ENCODE data around the gene PRTN3.

PRTN3 gene, protein sequence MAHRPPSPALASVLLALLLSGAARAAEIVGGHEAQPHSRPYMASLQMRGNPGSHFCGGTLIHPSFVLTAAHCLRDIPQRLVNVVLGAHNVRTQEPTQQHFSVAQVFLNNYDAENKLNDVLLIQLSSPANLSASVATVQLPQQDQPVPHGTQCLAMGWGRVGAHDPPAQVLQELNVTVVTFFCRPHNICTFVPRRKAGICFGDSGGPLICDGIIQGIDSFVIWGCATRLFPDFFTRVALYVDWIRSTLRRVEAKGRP

DNA sequence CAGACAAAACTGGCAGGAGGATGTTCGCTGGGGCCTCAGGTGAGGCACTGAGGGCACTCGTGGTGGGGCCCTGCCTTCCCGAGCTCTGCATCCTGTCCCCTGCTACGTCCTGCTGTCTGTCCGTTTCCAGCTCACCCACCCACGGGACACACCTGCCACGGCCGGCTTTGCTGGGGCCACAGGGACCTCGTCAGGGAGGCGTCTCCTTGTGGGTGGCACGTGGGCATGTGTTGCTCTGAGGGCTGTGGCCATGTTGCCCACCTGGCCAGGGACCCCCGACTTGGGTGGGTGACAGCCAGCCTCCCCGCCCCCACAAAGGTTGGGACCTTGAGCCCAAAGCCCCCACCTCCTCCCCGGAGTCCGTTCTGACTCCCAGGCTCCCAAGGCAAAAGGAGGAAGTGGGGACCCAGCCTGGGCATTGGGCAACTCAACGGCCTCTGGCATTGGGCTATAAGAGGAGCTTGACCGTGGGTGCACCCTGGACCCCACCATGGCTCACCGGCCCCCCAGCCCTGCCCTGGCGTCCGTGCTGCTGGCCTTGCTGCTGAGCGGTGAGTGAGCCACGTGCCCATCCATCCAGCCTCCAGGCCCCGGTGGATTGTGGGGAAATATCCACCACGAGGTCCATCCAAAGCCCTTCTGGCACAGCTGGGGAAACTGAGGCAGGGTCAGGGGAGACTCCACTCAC, at the start of gene PRTN3:
TSS of gene PRTN3 (plus strand) at position 481 of the 688 bp plus-strand sequence. CDS start at position 491, 10 bp downstream.
- DNase-seq, result peak in 1 of 2 donors; percentile 20

DNA sequence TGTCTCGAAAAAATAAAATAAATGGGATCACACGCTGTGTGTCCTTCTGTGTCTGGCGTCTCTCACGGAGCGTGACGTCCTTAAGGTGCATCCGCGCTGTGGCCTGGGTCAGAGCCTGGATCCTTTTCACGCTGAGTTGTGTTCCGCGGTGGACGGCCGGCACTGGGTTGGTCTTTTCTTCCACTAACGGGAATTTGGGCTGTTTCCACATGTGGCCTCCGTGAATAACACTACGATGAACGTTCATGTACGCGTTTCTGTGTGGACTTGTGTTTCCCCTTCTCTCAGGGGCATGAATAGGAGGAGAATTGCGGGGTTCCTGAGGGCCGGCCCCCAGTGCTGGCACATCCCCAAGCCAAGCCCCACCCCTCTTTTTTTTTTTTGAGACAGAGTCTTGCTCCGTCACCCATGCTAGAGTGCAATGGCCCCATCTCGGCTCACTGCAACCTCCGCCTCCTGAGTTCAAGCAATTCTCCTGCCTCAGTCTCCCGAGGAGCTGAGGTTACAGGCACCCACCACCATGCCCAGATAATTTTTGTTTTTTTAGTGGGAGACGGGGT, 49.7 kb upstream of the PRTN3 start:
- no peak for DNase-seq

DNA sequence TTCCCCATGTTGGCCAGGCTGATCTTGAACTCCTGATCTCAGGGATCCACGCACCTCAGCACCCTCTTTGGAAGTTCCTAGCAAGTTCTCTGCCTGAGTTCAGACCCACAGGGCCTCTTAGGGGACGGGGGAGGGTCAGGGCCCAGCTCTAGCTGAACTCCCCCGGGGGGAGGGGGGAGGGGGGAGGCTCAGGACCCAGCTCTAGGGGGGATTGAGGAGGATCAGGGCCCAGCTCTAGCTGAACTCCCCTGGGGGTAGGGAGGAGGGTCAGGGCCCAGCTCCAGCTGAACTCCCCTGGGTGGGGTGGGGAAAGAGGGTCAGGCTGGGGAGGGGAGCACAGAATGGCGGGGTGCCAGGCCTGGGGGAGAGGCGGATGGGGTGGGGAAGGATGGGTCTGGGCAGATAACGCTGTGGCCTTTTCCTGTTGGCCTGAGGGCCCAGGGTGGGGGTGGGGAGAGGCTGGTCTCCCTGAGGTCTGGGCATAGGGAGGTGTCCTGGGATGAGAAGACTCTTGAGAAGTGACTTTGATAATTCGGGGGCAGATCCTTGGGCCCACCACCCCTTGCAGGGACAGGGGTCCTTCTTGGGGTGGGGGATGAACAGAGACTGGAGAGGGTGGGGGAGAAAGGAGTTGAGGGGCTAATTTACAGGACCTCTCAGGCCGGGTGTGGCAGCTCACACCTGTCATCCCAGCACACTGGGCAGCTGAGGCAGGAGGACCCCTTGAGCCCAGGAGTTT, 49.1 kb upstream of the PRTN3 start:
- DNase-seq, result no peak

DNA sequence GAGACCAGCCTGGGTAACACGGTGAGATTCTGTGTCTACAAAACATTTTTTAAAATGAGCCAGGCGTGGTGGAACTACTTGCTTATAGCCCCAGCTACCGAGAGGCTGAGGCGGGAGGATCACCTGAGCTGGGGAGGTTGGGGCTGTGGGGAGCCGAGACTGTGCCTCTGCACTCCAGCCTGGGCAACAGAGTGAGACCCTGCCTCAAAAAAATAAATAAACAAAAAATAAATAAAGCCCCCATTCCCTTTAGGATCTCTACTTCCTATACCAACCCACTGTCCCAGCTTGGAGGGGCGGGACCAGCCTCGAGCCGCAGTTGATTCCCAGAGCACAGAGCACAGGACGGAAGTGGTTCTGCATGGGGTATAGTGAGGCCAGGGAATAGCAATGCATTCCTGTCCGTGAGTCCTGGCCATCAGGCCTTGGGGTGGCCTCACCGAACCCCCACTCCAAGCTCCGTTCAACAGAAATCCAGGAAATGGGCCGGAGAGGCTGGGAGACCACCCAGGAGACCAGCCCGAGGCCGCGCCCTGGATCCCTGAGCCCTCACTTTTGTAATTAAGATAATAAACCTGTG, 48.4 kb upstream of the PRTN3 start:
- DNase-seq, result no peak

DNA sequence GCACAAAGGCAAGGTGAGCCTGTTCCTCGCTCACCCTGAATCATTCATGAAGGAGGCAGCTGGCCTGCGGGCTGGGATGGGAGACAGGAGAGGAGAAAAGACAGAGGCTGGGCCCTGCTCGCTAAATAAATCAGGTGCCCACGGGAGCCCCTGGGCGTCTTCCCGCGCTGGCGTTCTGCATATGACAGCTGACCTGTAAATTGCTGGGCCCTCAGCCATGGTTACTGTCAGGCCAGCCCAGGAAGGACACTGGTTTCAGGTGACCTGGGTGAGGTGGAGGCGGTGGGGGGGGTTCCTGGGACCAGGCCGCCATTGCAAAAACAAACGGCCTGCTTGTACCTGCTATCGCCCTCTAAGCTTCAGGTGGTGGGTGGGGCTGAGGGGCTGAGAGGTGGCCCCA, 47.0 kb upstream of the PRTN3 start:
- no peak for DNase-seq

DNA sequence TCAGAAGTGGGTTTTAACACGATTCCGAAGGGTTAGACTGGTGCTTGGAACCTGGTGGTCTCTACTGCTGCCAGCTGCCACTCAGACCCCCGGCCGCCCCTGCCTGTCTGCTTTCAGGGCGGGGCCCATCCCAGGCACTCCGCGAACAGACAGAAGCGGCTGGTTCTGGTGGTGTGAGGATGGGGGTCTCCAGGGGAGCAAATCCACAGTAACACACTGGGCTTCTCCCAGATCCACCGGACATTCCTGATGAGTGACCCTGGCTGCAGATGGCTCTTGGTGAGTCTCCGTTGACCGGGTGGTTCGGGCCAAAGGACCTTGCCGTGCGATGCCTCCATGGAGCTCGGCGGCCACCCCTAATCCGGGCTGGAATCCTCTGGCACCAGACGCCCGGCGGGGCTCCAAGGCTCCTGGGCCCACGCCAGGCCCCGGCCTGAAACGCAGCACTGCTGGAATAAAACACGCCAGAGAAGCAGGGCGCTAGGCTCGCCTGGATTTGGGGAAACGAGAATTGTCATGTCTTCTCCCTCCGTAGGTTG, 45.7 kb upstream of the PRTN3 start:
- no peak for DNase-seq

DNA sequence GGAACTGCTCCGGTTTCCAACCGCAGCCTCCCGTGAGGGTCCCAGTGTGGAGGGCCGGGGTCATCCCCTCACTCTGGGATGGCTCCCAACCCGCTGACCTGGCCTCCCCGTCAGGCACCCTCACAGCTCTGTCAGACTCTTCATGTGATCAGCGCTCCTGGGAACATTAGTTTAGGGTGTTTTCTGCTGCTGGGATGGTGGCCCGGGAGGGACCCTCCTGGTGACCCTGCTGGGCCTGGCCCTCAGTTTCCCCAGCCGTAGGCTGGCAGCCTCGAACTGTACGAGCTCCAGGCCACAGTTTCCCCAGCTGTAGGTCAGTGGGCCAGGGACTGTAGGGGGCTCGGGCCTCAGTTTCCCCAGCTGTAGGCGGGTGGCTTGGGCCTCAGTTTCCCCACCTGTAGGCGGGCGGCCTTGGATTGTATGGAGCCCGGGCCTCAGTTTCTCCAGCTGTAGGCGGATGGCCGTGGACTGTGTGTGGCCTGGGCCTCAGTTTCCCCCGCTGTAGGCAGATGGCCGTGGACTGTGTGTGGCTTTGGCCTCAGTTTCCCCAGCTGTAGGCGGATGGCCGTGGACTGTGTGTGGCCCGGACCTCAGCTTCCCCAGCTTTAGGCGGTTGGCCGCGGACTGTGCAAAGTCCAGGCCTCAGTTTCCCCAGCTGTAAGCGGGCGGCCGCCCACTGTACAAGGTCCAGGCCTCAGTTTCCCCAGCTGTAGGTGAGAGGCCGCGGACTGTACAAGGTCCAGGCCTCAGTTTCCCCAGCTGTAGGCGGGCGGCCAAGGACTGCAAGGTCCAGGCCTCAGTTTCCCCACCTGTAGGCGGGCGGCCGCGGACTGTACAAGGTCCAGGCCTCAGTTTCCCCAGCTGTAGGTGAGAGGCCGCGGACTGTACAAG, 44.9 kb upstream of the PRTN3 start:
- DNase-seq, result no peak

DNA sequence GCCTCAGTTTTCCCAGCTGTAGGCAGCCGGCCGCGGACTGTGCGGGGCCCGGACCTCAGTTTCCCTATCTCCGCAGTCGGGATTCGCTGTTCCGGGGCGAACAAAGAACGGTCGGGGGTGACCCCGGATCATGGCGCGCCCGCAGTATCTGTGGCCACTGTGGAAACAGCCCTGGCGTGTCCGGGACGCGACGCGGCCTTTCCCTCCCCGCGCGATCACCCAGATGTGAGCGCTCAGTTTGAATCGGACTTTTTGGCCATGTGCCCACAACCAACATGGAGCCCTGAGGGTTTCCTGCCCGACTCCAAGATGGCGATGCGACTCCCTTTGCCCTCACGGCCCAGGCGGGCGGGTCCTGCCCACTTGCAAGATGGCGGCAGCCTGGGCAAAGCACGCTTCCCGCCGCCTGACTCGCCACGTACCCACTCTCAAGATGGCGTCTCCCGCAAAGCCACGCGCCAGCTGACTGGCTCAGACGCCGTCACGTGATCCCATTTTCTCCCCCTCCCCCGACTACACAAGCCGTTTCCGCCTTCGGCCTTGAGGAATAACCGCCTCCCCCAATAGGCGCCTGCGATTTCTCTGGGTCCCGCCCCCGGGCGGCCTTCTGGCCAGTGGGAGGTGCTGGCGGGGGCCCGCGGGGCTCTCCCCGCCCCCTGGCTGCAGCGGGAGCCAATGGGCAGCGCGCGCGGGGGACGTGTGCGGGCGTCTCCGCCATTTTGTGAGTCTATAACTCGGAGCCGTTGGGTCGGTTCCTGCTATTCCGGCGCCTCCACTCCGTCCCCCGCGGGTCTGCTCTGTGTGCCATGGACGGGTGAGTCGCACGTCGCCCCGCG, 43.9 kb upstream of the PRTN3 start, which contains the start of gene PTBP1:
TSS of gene PTBP1 (plus strand) at position 761 of the 836 bp plus-strand sequence. CDS start at position 807, 46 bp downstream.
- DNase-seq, result peak; percentile 100

DNA sequence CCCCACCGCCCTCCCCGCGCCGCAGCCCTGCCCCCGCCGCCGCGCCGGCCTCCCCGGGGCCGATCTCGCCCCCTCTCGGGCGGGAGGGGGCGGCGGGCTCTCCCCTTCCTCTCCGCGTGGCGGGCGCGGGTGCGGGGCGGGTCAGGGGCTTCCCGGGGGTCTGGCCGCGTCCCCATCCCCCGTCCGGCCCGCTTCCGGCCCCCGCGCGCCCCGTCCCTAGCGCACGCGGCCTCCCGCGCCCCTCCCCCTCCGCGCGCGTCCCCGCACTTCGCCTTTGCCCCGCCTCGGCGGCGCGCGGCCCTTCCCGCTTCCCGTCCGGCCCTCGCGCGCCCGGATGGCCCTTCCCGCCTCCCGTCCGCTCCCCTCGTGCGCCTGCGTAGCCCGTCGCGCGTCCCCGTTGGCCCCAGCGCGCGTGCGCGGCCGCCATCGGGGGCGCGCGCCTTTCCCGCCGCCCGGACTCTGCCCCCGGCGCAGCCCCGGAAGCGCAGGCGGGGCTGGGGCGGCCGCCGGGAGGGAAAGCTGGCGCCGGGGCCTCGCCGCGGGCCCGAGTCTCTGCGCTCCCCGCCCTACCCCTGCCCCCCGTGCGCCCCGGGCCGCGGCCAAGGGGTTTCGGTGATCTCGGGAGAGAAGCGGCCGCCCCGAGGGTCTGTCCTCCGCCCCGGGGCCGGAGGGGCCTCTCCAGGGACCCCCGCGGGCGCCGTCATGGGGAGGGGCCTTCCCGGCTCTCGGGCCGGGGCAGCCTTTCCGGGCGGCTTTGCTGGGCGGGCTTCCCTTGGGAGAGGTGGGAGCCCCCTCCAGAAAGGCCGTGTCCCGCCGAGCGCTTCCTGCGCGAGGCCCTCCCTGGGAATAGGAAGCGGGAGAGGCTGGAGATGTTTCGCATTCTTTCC, 43.0 kb upstream of the PRTN3 start:
- peak; percentile 88 to 93 for DNase-seq

DNA sequence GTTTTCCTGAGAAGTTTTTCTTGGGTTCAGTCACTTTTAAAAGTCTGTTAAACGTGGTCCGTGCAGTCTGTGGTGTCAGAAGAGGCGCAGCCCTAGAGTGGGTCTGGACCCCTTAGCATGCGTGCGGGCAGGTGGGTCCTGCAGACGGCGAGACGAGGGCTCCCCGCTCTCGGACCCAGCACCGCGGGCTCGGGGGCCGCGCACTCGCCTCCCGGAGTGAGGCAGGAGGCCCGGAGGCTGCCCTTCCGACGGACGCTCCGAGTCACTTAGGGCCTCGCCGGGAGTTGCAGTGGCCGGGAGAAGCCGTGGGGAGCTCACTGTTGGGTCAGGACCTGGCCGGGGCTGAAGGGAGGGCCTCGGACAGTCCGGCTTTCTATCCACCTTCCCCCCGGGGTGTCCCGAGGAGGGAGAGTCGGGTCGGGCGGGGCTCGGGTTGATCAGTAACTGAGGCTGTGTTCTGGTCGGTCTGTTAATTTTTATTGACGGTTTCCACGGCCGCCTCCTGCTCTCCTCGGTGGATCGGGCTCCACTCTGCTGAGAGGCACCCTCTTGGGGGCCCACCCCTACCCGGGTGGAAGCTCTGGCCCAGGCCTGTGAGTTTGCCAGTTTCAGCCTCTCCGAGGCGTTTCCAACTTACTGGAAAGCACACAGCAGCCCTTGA, 42.3 kb upstream of the PRTN3 start:
- DNase-seq, result peak in 1 of 2 donors; percentile 25

DNA sequence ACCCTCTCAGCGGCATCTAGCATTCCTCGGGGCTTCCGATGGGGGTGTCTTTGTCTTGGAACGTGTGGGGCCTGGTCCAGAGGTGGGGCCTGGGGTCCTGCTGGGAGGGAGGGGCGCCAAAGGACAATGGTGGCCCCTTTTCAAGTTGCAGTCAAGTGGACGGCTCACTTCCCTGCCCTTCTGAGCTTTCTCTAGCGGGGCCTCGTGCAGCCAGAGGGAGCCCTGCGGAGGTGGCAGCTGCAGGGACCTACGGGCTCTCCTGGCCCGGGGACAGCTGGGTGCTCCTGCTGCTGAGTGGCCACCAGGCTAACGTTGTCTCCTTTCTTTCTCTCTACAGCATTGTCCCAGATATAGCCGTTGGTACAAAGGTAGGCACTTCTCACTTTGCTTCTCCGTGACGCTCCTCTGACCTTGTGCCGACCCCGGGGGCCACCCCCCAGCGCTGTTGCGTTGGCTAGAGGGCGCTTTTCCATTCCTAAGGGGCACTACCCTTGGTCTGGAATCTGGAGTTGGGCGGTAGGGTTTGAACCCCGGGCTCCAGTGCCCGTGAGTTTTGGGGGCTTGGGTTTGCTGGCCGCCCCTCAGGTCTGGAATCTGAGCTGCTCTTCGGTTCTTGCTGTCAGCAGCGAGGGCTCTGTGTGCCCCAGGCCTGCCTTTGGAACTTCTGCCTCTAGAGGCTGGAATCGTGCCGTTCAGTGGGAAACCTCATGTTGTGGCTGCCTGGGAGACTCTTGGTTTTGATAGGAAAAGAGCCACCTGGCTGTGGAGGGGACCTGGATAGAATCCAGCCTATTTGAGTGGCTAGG, 41.5 kb upstream of the PRTN3 start:
- peak in 1 of 2 donors; percentile 30 for DNase-seq

DNA sequence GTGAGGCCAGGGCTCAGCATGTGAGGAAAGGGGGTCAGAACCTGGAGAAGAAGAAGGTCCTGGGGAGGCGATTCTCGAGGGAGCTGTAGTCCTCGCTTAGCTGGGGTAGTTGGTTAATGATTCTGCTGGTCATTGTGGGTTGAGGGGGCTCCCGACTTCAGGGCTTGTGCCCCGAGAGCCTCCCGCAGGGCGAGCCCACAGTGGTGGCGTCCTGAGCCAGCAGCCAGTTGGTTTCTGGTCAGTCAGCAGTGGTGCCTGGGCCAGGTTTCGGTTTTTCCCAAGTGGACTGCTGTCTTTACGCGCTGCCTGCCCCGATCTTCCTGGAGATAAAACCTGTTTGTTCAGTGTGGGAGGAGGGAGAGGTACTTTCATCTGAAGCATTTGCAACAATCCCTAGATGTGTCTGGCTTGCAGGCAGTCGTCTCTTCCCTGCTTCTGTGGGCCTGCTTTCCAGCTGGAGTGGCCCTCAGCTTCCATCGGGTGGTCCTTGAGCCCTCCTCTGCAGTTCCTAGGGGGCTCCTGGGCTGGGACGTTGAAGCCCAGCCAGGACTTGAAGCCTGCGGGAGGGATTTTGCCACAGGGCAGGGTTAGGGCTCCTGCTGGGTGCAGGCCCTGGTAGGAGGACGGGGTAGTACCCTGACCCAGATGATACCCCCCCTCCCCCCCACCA, 40.3 kb upstream of the PRTN3 start:
- no peak for DNase-seq

DNA sequence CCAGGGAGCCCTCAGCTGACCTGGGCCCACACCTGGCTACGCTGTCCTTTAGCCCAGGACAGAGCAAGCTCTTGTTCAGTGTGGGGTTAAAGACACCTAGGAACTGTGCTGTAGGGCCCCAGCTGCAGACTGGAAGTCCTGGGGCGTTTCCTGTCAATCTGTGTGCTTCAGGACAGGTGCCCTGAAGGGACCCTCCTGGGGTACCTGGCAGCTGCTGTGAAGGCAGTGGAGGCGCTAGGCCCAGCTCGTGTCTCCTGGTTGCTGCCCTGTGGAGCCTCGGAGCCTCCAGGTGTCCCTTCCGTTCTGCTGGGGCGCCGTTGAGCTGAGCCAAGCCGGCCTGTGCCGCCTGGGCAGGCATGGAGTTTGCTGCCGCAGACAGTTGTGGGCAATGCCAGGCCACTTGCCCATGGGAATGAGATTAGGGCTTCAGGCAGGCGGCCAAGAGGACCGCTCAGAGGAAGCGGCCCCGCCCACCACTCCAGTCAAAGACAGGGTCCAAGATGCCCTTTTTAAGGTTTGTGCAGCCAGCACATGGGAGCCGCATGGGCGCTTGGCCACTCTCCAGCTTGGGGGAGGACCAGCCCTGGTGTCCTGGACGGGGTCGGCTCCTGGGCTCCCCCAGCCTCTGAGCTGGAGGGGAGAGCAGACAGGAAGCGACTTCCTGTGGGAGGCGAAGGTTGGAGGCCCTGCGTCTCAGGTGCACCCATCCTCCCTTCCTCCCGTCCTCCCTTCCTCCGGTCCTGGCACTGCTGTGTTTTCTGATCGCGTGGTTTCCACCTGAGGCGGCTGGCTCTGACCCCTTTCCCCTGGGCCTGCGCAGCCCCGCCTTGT, 39.6 kb upstream of the PRTN3 start:
- DNase-seq, result peak in 1 of 2 donors; percentile 37

DNA sequence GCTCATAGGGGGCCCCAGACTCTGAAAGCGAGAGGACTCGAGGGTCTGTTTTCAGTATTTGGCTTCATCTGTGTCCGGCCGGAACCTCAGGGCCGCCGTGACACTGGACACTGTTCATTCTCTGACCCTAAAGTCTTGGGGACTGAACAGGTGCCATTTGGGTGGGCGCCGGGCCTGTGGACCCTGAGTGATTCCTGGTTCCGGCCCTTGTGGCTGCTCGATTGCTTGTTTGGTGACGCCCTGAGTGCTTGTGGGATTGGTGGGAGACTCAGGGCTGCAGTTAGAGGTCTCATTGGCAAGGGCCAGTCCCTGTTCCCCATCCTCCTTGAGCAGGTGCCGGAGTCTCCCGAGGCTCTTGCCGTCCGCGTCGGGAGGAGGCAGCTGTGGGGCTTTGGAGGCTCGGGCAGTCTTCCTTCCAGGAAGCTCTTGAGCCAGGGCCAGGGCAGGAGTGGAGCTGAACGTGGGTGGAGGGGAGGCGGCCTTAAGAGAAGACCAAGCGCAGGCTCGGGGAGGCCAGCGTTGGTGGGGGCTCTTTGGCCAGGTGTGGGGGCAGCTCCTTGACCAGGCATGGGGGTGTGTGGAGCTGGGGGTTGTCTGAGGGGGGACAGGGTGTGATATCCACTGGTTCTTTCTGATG, 38.8 kb upstream of the PRTN3 start:
- DNase-seq, result no peak

DNA sequence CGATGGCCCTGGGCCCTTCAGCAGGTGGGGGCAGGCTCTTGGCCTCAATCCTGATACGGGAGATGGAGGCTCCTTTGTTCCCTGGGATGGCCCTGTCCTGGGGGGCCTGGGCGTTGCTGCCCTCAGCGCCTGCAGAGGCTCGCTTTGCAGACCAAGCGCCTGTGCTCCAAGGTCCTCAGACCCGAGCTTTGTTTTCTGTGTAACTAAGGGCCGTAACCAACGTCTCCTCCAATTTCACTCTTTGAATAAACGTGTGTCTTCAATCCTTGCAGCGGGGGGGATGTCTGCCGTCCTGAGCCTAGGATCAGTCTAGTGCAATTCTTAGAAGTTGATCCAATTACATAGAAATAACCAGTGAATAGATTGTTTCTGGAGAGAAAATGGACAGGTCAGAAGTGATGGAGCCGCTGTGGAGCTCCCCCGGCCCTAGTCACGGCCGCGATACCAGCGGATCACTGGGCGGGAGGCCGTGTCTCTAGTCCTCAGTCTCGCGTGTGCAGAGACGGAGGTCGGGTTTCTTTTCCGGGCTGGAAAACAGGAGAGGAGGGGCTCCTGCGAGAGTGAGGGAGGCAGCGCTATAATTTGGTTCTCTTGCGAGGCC, 38.2 kb upstream of the PRTN3 start:
- no peak for DNase-seq

DNA sequence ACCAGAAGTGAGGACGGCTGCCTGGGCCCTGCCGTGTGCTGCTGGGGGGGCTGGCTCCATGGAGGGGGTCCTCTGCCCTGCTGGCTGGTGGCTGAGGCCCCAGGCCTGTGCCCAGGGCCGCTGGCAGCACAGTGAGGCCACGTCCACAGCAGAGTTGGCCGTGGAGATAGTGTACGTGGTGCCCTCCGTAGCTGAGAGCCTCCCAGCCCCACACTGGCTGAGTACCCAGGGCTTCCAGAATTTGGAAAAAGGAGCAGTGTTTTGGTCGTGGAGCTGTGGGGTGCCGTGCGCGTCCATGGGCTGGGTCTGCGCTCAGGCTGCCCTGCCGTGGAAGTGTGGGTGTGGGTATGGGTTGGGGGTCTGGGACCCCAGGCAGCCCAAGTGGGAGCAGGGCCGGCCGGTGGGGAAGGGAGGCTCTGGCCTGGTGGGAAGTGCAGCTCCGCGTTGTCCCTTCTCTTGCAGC, 37.7 kb upstream of the PRTN3 start:
- no peak for DNase-seq

All from CD4-positive, alpha-beta T cell treated with Interferon alpha-2 for 1 hour (primary cell).